GM12874 (cell line): ENCODE measurements around the gene SDR39U1.

Experiments
- TF ChIP-seq, protein P1 (sequence below): IDR thresholded peaks from 2 replicates; pipeline ENCODE4 v1.5.1; 2011; ENCODE audit warnings: low read depth, mild to moderate bottlenecking, control low read depth, low read length, moderate library complexity; ENCODE audit not compliant: insufficient read depth

Gene SDR39U1

GRCh38 chr14:24431569-24432258 is 10.9 kb downstream of the SDR39U1 start:
- TF ChIP-seq, protein P1, sequence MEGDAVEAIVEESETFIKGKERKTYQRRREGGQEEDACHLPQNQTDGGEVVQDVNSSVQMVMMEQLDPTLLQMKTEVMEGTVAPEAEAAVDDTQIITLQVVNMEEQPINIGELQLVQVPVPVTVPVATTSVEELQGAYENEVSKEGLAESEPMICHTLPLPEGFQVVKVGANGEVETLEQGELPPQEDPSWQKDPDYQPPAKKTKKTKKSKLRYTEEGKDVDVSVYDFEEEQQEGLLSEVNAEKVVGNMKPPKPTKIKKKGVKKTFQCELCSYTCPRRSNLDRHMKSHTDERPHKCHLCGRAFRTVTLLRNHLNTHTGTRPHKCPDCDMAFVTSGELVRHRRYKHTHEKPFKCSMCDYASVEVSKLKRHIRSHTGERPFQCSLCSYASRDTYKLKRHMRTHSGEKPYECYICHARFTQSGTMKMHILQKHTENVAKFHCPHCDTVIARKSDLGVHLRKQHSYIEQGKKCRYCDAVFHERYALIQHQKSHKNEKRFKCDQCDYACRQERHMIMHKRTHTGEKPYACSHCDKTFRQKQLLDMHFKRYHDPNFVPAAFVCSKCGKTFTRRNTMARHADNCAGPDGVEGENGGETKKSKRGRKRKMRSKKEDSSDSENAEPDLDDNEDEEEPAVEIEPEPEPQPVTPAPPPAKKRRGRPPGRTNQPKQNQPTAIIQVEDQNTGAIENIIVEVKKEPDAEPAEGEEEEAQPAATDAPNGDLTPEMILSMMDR = peak; percentile 95

- TF ChIP-seq, protein P1 = no peak
These were observed 11.7 kb downstream of the SDR39U1 start for GRCh38 chr14:24430682-24431568.

GRCh38 chr14:24430143-24430681 is 12.4 kb downstream of the SDR39U1 start:
- TF ChIP-seq, protein P1 = no peak

DNA sequence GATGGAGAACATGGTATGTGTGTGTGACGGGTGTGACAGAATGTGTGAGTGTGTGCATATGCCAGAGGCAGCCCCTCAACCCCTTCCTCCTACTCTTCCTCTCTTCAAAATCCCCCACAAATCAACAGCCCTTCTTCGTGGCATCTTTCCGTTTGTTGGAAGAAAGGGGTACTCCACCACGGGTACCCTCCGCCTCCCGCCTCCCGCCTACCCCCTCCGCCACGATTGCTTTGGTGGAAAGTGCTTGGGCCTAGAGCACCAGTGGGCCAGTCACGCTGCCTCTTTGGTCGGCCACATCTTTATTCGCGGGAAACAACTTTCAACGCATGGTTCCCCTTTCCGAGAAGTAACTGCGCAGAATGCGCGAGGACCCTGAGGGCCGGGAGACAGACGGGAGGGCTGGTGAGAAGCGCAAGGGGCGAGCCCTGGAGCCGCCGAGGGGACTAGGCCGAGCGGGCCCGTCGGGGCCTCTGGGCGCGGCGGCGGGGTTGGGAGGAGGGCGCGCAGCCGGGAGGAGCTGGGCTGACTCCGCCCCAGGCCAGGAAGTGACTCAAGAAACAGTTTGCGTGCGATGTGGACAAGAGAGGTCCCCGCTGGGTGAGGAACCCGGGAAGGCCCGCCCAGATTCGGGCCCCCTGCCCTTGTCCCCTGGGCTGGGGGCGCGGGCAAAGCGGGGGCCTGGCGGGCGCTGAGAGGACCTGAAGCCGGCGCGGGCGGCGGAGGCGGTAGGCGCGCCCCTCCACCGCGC is 13.0 kb downstream of the SDR39U1 start, which contains the start of the genes CBLN3 and KHNYN:
TSS of gene CBLN3 (minus strand) at position 274 of the 748 bp plus-strand sequence. CDS start 614 bp downstream, outside the sequence.
TSS of gene KHNYN (plus strand) at position 560 of the 748 bp plus-strand sequence. CDS start 777 bp downstream, outside the sequence.
- TF ChIP-seq, protein P1 = no peak

DNA sequence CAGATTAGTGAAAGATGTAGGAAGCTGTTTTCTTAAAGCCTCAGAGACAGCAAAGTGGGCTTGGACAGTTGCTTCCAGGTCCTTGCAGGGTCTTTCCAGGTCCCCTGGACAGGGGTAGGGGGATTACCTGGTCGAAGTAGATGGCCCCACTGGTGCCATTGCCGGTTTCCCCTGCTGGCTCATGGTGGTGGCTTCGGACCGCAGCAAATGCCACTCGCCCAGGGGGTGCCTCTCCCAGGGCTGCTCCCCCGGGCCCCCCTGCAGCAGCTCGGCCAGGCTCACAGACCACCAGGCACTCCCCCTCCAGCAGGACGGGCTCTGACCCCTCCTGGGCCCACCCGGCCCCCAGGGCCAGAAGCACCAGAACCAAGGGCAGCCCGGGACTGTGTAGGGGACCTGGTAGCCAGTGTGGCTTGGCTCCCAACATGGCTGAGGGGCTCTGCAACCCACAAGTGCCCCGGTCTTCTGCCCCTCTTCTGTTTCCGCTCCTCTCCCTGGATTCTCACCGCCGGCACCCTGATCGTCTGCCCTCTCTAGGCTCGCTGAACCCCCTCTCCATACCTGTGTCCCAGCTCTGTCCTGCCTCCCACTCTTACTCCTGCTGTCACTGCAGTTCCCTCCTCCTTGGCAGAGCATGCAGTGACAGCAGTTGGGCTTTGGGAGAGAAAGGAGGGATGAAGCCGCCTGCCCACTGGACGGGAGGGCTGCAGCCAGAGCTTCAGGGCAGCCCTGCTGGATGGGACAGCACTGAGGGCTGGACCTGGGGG is 13.8 kb downstream of the SDR39U1 start:
- TF ChIP-seq, protein P1 = no peak

- TF ChIP-seq, protein P1 = no peak
These were observed 14.8 kb downstream of the SDR39U1 start for GRCh38 chr14:24427537-24428508.
